GM21529 (cell line): ENCODE measurements around the gene TMEM60.
A peak's percentile ranks its signal among the peaks of the same experiment; 100 is the strongest.
"Not testable (repeated sequence)": the region's sequence is repeated elsewhere in the genome, so short reads cannot be mapped to it uniquely, and the experiment has no call there.

Experiments
- ATAC-seq: cut with Tn5 transposase; IDR thresholded peaks from one replicate; pipeline ENCODE4 v1.9.1; 2021; ENCODE audit not compliant: unreplicated experiment

The TMEM60 gene

DNA sequence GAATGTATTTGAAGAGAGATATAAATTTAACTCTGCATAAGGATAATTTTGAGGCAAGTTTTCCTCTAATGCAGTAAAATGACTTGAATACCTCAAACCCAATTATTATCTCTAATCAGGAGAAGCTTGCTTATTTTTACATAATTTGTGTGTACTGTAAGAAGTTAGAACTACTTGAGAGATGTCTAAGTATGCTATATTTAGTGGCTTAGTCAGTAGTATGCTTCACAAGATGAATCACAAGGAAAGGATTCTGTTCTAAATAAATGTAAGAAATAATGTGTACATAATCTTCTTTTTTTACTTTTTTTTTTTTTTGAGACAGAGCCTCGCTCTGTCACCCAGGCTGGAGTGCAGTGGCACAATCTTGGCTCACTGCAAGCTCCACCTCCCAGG is 14.1 kb upstream of the TMEM60 start:
- ATAC-seq: no peak

DNA sequence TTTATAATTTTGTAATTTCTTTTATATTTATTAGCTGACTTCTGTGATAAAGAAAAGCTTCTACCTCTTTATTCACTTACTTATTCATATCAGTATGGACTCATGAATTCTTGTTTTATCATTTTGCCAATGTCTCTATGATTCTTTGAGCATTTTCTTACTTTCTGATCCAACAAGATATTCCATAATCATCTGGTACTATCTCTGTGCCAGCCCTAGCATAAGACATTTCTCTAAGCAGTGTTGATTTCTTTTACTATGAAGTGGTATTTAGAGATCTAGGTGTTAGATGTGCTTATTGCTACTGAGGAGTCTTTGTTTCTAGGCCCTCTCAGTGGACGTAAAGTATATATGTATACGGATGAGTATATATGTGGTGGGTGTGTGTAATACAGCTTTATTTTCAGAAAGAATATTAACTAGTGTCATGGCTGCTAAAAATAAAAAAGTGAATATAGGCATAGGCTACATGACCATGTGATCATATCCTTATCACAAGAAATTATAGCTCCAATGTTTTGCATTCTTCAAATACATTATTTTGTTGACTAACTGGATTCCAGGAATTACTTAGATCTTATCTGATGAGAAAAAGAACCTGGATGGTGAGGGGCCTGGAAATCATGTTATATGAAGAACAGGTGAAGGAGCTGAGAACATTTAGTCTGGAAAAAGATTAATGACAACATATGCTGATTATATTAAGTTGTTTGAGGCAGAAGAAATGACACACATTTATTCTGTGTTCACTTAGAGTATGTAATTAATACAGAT is 13.5 kb upstream of the TMEM60 start:
- no peak for ATAC-seq

DNA sequence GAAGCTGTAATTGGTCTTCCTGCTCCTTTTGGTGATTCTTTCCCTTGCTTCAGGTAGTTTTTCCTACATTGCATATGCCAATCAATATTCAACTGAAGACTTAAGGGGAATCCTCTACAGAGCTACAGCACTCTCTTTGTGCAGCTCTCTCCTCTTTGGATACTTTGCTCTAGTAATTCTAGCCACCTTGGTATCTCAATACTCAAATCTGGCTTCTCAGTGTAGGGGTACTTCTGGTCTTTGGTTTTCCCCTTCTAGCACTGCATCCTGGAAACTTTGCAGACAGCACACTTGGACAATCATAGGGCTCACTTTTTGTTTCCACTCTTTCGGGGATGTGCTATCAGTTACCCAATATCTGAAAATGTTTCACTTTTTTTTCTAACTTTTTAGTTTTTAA is 10.3 kb upstream of the TMEM60 start:
- ATAC-seq: no peak

DNA sequence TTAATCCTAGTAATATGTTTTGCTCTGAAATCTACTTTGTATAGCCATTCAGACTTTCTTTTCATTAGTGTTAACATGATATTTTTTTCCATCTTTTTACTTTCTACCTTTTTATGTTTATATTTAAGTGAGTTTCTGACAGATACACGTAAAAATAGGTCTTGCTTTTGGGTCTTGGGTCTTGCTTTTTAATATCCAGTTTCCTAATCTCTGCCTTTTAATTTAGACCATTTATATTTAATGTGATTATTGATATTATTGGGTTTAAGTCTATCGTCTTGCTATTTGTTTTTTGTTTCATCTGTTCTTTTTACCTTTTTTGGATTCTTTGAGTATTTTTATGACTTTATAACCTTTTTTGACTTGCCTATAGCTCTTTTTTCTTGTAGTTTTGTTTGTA is 8.2 kb upstream of the TMEM60 start:
- no peak for ATAC-seq

DNA sequence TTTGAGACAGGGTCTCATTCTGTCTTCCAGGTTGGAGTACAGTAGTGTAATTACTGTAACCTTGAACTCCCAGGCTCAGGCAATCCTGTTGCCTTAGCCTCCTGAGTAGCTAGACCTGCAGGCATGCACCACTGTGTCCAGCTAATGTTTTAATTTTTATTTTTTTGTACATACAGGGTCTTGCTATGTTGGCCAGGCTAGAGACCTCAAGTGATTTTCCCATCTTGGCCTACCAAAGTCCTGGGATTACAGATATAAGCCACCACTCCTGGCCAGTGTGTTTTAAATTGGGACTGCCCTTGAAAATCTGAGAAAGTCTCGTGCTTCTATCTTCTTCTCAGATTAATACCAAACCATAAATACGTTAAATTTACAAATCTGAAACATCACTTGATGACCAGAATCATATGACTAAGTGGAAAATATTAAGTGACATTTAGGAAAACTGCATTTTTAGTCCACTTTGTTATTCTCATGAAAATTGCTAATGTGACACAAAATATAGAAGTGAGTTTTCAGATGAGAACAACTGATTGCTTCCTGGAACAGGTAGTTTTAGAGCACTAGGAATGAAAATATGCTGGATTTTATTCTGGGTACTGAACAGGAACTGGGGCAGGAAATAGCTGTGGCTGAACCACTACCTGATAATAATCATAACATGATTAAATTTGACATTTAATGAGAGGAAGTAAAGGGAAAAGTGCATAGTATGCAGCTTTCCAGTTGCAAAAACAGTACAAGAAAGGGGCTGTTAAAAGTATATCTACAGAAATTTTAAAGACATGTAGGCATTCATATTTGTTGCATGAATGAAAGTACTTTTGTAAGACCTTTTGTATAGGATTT is 4.5 kb upstream of the TMEM60 start:
- ATAC-seq: no peak

DNA sequence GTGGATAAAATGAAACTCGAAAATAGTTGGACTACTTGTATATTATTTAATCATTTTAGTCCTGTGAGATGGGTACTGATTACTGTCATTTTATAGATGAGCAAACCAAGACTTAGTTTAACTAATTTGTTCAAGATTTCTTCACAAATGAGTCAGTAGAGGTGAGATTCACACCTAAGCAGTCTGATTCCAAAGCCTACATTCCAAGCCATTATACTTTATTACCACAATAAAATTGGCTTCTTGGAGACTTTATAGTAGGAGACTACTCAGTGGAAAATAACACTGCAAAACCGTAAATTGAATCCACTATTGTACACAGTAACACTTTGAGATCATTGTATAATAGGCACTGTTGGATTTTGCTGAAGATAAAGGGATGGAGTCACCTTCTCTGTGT is 2.5 kb upstream of the TMEM60 start:
- ATAC-seq: no peak

DNA sequence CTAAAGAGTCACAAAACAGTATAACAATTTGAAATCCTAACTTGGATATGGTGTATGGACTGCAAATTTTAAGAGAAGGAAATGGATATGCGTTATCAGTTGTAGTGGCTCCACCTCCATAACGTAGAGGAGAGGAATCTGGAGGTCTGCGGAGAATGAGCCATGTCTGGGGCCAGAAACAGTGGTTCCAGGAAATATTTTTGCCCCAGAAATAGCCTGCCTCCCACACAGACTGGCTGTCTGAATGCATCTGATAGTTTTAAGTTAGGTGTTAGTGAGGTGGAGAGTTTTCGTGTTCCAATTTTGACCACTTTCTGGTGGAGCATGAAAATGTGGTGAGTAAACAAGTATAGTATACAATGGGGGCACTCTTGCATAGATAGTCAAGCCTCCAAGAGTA is 1.9 kb upstream of the TMEM60 start:
- no peak for ATAC-seq

DNA sequence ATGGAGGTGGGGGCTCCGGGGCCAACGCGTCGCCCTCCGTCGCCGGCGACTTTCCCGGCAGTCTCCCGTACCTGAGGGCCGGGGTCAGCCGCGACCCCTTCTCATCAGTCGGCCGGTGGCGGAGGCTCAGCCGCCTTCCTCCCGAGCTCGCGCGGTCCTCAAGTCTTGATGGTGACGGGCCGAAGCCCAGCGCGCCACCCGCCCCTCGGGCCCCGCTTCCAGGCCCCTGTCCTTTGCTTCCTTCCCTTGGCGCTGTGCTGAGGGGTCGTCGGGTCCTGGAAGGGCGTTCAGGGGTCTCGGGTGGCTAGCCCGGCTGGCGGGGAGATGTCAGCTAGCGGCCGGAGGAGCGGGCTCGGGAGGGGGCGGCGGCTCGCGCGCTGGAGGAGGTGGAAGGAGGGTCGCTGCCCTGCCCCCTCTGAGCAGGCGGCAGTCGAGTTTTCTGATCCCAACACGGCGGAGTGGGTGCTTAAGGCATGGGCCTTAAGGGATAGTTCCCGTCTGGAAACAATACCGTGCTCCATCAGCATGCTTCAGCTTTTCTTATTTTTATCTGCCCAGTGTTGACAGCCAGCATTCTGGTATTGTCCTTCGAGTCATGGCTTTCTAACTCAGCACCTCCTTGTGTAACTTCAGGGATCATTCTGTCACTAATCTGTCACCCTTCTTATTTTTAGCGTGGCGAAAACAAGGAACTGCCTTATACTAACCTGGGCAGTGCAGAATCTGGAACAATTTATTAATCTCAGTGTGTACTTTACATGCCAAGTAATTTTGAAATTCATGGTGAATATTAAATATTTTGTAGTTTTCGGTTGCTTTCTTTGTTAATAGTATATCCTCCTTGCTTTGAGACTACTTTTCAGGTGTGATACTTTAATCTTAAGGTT is 1.1 kb upstream of the TMEM60 start:
- ATAC-seq: peak; percentile 4

DNA sequence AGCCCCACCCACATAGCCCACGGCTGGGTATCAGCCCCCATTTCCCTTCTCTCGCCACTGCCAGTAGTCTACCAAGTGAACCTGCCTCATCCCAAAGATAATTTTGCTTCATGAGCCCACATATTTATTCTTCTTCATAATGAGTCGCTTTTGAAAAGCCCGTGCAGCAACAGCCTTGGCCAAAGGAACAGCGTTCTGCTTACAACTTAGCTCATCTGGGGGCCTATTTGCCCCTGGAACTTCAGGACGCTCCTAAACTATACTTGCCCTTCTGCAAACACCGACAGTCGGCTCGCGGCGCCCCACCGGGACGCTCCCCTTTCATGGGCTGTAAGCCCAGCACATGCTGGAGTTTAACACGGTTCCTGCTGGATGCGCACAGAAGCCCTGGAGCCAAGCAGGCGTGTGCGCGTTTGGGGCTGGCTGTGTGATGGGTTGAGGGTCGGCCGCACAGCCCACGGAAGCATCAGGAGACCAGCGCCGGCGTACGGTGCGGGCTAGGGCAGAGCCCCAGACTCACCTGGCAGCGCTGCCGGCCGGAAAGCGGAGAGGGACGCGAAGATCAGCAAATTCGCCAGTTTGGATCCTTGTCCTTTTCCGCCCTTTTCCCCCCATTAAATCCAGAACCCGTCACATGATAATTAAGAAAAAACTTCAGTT is 370 bp downstream of the TMEM60 start:
- ATAC-seq: peak; percentile 21

DNA sequence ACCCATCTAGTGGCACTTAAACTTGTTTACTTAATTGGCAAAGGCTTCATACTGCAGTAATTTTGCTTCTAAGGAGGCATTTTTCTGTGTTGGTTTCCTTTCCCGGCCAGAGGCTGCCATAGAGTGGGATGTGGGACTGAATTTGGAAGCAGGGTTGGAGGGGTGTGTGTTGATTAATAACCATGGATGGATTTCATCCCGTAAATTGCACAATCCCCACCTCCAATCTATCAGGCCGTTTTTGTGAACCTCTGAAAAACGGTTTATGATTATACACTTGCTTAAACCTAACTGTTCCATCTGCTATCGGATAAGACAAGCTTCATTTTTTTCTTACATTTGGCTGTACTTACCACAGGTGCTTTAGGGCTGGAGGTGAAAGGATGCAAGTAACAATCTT is 1.3 kb downstream of the TMEM60 start:
- ATAC-seq: no peak

DNA sequence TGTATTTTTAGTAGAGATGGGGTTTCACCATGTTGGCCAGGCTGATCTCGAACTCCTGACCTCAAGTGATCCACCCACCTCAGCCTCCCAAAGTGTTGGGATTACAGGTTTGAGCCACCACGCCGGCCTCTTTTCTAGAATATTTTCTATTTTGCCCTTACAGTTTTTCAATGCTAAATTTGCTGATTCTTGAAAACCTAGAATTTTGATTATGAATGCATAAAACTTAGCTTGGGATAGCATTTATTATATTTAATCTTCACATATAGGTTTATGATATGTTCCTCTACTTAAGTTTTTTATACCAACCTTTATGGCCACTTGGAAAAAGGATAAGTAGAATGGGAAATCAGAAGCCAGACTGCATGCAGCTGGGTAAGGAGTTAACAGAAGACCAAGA is 2.1 kb downstream of the TMEM60 start:
- no peak for ATAC-seq

DNA sequence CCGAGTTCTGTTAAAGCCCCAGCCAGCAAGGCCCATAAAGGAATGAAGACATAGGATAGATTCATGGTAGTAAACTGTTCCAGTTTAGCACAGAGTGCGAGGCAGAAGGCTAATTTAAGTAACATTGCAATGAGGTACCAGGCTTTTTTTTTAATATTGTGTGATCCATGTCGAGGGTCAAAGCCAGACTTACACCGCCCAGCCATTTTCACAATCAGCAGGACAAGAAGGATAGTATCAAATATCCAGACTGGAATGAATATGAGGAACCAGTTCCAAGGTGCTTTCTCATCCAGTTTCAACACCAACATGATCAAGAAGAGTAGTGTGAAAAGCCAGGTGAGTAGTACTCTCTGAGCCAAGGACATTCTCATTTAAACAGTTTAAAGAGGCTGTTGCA is 4.2 kb downstream of the TMEM60 start:
- no peak for ATAC-seq

DNA sequence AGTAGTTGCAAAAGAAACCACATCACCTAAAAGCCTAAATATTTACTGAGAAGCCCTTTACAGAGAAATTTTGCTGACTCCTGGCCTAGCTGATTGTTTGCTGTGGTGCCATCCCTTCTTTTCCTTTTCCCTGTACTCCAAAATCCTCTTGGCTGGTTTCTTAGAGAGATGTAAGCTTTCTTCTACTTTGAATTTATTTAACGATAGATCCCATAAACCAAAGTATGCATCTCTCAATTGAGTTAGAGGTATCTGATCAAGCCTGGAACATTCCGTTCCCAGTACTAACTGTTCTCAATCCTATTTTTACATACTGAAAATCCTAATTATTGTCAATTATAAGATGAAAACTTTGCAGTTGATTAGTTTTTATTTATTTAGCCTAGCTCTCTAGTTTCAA is 6.3 kb downstream of the TMEM60 start:
- ATAC-seq: no peak

DNA sequence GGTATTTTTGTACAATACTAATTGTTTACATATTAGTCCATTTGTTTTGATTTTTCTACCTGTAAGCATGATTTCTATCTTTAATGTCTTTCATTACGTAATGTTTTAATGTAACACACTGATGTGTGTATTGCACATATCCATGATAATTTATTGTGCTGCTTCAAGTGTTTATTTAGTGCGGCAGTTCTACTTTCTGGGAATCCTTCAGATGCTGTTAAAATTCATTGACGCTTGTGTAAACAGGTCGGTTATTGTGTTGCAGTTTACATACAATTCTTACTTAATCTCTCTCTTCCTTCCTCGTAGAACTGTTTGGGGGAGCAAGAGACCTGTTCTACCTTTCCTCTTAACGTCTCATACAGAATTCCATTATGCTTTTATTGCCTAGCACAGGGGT is 6.9 kb downstream of the TMEM60 start:
- ATAC-seq: no peak

DNA sequence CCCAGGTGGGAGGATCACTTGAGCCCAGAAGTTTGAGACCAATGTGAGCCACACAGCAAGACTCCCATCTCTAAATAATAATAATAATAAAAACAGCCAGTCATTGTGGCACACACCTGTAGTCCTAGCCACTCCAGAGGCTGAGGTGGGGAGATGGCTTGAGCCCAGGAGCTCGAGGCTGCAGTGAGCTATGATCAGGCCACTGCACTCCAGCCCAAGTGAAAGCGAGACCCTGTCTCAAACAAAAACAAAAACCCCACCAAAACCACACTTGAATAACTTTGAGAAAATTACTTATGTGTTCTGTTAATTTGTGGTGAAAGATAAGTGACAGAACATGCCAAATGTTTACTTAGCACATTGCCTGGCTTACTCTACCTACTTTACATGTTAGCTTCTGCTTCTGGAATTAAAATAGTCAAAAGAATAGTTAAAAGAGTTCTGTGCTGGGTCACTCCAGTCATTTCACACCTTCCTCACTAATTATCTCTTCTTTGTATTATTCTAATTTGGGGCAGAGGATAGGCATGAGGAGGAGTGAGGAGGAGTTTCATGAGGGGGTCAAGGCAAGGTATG is 9.8 kb downstream of the TMEM60 start:
- no peak for ATAC-seq

DNA sequence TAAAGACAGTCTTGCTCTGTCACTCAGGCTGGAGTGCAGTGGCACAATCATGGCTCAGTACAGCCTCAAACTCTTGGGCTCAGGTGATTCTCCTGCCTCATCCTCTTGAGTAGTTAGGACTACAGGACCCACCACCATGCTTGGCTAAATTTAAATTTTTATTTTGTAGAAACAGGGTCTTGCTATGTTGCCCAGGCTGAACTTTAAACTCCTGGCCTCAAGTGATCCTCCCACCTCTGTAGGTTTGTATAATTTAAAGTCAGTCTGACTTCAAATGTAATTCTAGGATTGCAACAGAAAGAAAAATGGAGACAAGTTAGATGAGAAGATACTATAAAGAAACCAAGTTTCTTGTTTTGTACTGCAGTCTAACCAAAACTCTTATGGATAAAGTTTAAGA is 11.5 kb downstream of the TMEM60 start:
- no peak for ATAC-seq

DNA sequence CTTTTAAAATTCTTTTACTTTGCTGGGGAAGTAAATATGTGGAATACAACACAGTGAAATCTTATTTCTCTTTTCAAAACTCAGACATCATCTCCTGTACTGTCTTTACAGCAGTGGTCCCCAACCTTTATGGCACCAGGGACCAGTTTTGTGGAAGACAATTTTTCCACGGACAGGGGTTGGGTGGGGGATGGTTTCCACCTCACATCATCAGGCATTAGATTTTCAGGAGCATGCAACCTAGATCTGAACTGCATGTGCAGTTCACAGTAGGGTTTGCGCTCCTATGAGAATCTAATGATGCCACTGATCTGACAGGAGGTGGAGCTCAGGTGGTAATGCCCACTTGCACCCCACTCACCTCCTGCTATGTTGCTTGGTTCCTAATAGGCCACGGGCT is 12.2 kb downstream of the TMEM60 start:
- ATAC-seq: no peak

DNA sequence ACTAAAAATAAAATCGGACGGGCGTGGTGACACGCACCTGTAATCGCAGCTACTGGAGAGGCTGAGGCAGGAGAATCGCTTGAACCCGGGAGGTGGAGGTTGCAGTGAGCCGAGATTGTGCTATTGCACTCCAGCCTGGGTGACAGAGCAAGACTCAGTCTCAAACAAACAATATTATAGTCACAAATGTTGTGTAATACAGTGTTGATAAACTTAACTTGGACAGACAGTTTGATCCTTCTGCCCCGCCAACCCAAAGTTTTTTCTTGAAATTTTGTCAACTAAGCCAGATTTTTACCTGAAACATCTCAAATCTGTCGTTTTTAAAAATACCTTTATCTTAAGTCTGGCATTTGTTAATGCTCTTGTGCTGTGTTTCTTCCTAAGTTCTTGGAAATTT is 13.8 kb downstream of the TMEM60 start:
- ATAC-seq: not testable (repeated sequence)

DNA sequence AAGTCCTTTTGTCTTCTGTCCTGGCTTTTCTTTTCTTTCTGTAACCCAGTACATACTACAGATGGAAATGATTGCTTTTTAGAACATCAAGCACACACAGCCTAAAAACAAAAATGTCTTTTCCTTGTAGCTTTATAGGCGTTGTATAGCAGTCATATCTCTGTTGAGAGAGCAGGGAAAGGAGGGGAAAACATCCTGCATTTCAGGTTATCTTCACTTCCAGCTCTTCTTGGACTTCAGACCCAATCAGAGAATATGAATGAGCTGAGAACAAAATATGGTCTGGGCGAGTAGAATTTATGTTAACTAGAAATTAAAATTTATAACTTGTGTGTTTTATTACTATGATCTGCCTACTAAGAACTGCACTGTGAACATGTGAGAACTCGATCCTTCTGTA is 14.7 kb downstream of the TMEM60 start:
- ATAC-seq: no peak

DNA sequence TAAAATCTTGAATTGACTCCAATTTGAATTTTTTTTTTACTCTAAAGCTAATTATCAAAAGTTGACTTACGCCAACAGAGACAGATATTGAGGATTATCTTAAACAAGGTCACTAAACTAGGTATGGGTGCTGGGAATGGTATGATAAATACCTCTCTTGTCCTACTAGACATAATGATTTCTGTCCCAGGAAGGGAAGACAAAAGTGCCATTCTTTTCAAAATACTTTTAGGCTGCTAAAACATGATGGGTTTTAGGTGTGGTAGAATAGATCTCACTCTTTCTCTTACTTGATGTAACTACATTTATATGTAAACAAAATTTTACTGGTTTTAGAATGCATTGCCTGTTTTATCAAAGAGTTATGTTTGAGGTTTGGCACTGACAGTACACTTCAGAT is 15.1 kb downstream of the TMEM60 start:
- no peak for ATAC-seq

DNA sequence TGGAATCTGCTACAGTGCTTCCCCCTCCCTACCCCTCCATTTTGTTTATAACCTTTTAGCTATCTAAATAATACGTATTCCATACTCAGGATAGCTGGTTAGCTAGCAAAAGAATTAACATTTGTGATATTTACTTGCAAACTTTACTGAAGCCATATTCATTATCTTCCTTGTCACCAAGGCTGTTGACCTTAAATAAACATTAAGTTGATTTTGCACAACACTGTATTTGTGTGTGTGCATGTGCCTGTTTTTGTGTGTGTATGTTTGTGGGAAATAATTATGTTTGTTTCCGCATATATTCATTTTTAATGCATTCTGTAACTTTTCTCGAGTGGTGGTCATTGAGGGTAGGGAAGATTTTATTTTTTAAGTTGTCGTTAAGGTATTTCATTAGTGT is 15.9 kb downstream of the TMEM60 start:
- ATAC-seq: no peak
